ENCODE data around the gene GPR162. TPM values are rescaled to one million over a fixed set of nuclear protein-coding genes. Genes with fewer than 3 reads are reported as not detected.

GPR162 gene
- total and polyA plus RNA-seq, 2 of the 4 experiments (the other 2 are of a cell fraction) = 2.9 to 6.0 TPM

DNA sequence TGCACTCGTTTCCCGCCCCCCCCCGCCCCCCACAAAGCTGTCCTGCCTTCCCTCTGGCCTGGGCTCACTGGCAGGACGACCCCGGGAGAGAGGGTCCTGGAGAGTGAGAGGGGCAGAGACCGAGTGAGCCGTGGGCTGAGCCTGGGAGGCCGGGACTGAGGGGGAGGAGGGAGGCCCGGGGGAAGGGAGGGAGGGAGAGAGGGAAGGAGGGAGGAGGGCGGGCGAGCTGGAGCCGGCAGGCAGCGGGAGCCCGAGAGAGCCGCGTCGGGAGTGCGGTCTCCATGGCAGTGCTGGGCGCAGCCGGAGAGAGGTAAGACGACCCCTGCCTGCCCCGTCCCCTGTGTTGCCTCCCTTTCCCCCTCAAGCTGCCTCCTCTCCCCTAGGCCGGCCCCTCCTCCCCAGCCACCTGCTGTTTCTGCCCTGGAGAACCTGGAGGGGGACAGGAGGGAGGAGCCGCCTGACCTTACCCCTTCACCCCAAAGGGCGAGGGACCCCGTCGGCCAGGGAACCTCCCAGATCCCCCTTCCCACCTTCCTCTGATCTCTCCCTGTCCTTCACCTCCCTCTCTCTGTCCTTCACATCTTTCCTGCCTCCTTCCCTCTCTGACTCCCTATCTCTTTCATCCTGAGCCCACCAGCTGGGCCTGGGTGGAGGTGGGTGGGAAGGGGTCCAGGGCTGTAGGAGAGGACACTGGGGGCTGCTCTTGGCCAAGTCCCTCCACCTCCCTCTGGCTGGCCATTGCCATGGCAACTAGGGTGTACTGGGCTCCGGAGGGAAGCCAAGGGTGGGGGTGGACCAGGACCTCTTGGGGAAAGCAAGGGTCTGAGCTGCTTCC is at the start of gene GPR162 (continued):
- TF ChIP-seq, protein P1, sequence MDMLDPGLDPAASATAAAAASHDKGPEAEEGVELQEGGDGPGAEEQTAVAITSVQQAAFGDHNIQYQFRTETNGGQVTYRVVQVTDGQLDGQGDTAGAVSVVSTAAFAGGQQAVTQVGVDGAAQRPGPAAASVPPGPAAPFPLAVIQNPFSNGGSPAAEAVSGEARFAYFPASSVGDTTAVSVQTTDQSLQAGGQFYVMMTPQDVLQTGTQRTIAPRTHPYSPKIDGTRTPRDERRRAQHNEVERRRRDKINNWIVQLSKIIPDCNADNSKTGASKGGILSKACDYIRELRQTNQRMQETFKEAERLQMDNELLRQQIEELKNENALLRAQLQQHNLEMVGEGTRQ (IDR thresholded peaks at IDR 0.05; ENCODE audit: low read depth, low read length) = no peak
- no peak for TF ChIP-seq POLR2A (IDR thresholded peaks at IDR 0.05; ENCODE audit: low read depth, low read length)
- TF ChIP-seq SMC3 (IDR thresholded peaks at IDR 0.05; ENCODE audit: low read depth, low read length) = no peak
- no peak for TF ChIP-seq CEBPB (IDR thresholded peaks at IDR 0.05; ENCODE audit: low read depth, low read length)
- no peak; the same call in 1 of the 2 replicates for TF ChIP-seq MAZ (IDR thresholded peaks at IDR 0.05; ENCODE audit: borderline replicate concordance, low read depth, low read length)
- TF ChIP-seq, protein P2, sequence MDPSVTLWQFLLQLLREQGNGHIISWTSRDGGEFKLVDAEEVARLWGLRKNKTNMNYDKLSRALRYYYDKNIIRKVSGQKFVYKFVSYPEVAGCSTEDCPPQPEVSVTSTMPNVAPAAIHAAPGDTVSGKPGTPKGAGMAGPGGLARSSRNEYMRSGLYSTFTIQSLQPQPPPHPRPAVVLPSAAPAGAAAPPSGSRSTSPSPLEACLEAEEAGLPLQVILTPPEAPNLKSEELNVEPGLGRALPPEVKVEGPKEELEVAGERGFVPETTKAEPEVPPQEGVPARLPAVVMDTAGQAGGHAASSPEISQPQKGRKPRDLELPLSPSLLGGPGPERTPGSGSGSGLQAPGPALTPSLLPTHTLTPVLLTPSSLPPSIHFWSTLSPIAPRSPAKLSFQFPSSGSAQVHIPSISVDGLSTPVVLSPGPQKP (IDR thresholded peaks at IDR 0.05; ENCODE audit: borderline replicate concordance, low read depth, low read length) = no peak

Data from IMR-90 (cell line).